ENCODE results near the gene TBX10.
A peak's percentile ranks its signal among the peaks of the same experiment; 100 is the strongest.

The TBX10 gene

GRCh38 chr11:67648140-67648795, 8.7 kb upstream of the TBX10 start:
- no peaks in the 10 kb centered on the region for H3K4me1 ChIP-seq
- H3K9me3 ChIP-seq = peaks cover 0 to 2% (median 0%) of the 10 kb centered on the region in 3 donors
- no peak for TF ChIP-seq CTCF (IDR thresholded peaks at IDR 0.05)
- peaks cover 0 to 54% of the 10 kb centered on the region in 2 donors for H3K27me3 ChIP-seq
- intact Hi-C loops (cut with DNase I; ENCODE audit: low total_unique reads) = no loop called here
- H3K36me3 ChIP-seq = no peaks in the 10 kb centered on the region
- no peak for DNase-seq
- H3K4me3 ChIP-seq = no peak overlapping the region
- no peak overlapping the region for H3K27ac ChIP-seq

- H3K9me3 ChIP-seq = peaks cover 0 to 2% (median 0%) of the 10 kb centered on the region in 3 donors
- no peak overlapping the region for H3K4me3 ChIP-seq
- H3K27me3 ChIP-seq = peaks cover 0 to 54% of the 10 kb centered on the region in 2 donors
- H3K4me1 ChIP-seq = no peaks in the 10 kb centered on the region
- no peak for TF ChIP-seq CTCF (IDR thresholded peaks at IDR 0.05)
- DNase-seq = no peak
- intact Hi-C loops (cut with DNase I; ENCODE audit: low total_unique reads) = no loop called here
- H3K27ac ChIP-seq = no peak overlapping the region
- no peaks in the 10 kb centered on the region for H3K36me3 ChIP-seq
Observed at GRCh38 chr11:67647471-67647870, 7.9 kb upstream of the TBX10 start.

- TF ChIP-seq CTCF (IDR thresholded peaks at IDR 0.05) = no peak
- Histone ChIP-seq H3K27me3 (peaks cover 0 to 54% of the 10 kb centered on the region in 2 donors), H3K4me1 (no peaks in the 10 kb centered on the region), H3K9me3 (peaks cover 0 to 2% (median 0%) of the 10 kb centered on the region in 3 donors), H3K27ac (no peak overlapping the region), H3K4me3 (no peak overlapping the region), H3K36me3 (no peaks in the 10 kb centered on the region)
- DNase-seq = peak in 1 of 2 donors; percentile 63
- intact Hi-C loops (cut with DNase I; ENCODE audit: low total_unique reads) = no loop called here
Observed at GRCh38 chr11:67646535-67647336, 7.2 kb upstream of the TBX10 start.

GRCh38 chr11:67645521-67646461, 6.2 kb upstream of the TBX10 start:
- Histone ChIP-seq H3K4me3 (no peak overlapping the region), H3K27ac (no peak overlapping the region), H3K9me3 (peaks cover 0 to 2% (median 0%) of the 10 kb centered on the region in 3 donors), H3K4me1 (no peaks in the 10 kb centered on the region), H3K36me3 (no peaks in the 10 kb centered on the region), H3K27me3 (peaks cover 0 to 63% of the 10 kb centered on the region in 2 donors)
- no peak for DNase-seq
- TF ChIP-seq CTCF (IDR thresholded peaks at IDR 0.05) = no peak
- intact Hi-C loops (cut with DNase I; ENCODE audit: low total_unique reads) = no loop called here
